ENCODE data around the gene TPM4. TPM values are rescaled to one million over a fixed set of nuclear protein-coding genes. Genes with fewer than 3 reads are reported as not detected.

Gene TPM4
- total RNA-seq, 1 experiment from 2014 or later = 307 TPM

DNA sequence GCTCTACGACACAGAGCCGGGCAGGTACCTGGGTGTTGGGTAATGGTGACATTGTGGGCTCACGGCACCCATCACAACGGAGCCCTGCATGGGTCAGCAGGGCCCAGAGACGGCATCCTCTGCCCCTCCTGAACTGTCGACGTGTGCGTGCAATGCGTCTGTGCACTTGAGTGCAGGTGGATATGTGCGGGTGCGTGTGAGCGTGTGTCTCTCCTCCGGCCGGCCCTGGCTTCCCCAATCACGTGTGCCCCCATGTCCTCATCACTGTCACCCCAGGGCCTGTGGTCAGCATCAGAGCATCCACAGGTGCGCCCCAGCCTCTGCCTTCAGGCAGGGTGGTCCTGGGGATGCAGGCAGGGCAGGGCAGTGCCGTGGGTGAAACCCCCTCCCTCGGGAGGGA is 37.2 kb upstream of the TPM4 start:
- Histone ChIP-seq H3K27ac (no peak overlapping the region), H3K79me2 (ENCODE audit: low read depth) (no peaks in the 10 kb centered on the region), H3K9me3 (ENCODE audit: insufficient read depth, low read depth) (no peaks in the 10 kb centered on the region), H3K27me3 (ENCODE audit: insufficient read depth, low read depth) (no peaks in the 10 kb centered on the region), H3K9me2 (ENCODE audit: insufficient read depth) (no peaks in the 10 kb centered on the region), H3K4me3 (no peak overlapping the region), H4K20me1 (ENCODE audit: insufficient read depth) (no peaks in the 10 kb centered on the region), H2AFZ (no peak overlapping the region), H3K36me3 (ENCODE audit: low read depth) (no peaks in the 10 kb centered on the region), H3K4me2 (no peak overlapping the region), H3K4me1 (replicated peaks; ENCODE audit: insufficient read depth) (peaks cover 4% of the 10 kb centered on the region; the same call in 1 of the 2 replicates), H3F3A (ENCODE audit: insufficient read depth, low read depth) (no peaks in the 10 kb centered on the region)
- ChIA-PET POLR2A (ENCODE audit: unreplicated experiment) (no interaction called here), CTCF (no interaction called here)
- intact Hi-C loops (cut with micrococcal nuclease; ENCODE audit: unreplicated experiment) = no loop called here
- DNase-seq = no peak
- TF ChIP-seq EZH2 (IDR thresholded peaks at IDR 0.05; ENCODE audit: low read depth) (no peak), CTCF (conservative IDR thresholded peaks at IDR 0.05) (no peak)
- BruUV-seq (replicated peaks) = no TSS peak

DNA sequence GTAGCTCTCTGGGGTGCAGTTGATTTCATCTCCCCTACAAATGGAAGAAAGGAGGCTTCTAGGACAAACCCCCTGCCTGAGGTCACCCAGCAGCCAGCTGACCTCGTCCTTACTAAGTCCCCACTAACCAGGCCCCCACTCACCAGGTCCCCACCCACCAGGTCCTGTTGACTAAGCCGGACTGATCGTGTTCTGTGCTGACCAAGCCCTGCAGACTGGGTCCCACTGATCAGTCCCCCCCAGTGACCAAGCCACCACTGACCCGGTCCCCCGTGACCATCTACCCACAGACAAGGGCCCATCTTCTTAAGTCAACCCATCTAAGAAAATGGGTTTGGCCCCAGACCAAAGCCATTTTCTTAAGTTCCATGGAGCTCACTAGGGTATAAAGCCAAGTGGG is 36.8 kb upstream of the TPM4 start:
- Histone ChIP-seq H3K27ac (no peak overlapping the region), H3K4me1 (replicated peaks; ENCODE audit: insufficient read depth) (peaks cover 4% of the 10 kb centered on the region; the same call in 1 of the 2 replicates), H3K27me3 (ENCODE audit: insufficient read depth, low read depth) (no peaks in the 10 kb centered on the region), H3K4me3 (no peak overlapping the region), H3F3A (ENCODE audit: insufficient read depth, low read depth) (no peaks in the 10 kb centered on the region), H3K79me2 (ENCODE audit: low read depth) (no peaks in the 10 kb centered on the region), H2AFZ (no peak overlapping the region), H3K9me2 (ENCODE audit: insufficient read depth) (no peaks in the 10 kb centered on the region), H3K36me3 (ENCODE audit: low read depth) (no peaks in the 10 kb centered on the region), H3K9me3 (ENCODE audit: insufficient read depth, low read depth) (no peaks in the 10 kb centered on the region), H3K4me2 (no peak overlapping the region), H4K20me1 (ENCODE audit: insufficient read depth) (no peaks in the 10 kb centered on the region)
- intact Hi-C loops (cut with micrococcal nuclease; ENCODE audit: unreplicated experiment) = no loop called here
- ChIA-PET POLR2A (ENCODE audit: unreplicated experiment) (interaction anchor here (0.7 kb wide), 1 partner anchor 114 kb away, joined by 5 read pairs; no protein-coding TSS in a partner anchor), CTCF (interaction anchor here (0.6 kb wide), 1 partner anchor 162 kb away, joined by 4 read pairs; no protein-coding TSS in a partner anchor)
- no peak for DNase-seq
- BruUV-seq (replicated peaks) = no TSS peak
- TF ChIP-seq EZH2 (IDR thresholded peaks at IDR 0.05; ENCODE audit: low read depth) = no peak
- no peak for TF ChIP-seq CTCF (conservative IDR thresholded peaks at IDR 0.05)

DNA sequence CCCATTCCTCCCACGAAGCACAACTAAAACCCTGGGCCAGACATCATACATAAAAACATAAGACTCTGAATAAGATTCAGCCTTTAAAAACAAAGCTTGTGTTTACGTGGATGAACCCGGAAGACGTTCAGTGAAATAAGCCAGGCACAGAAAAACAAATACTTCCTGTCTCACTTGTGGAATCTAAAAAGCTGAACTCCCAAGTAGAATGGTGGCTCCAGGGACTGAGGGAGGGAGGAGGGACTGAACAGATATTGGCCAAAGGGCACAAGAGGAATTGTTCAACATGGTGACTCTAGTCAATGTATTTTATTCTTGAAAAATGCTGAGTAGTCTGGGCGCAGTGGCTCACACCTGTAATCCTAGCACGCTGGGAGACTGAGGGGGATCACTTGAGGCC is 35.7 kb upstream of the TPM4 start:
- Histone ChIP-seq H3K79me2 (ENCODE audit: low read depth) (no peaks in the 10 kb centered on the region), H3K4me2 (no peak overlapping the region), H4K20me1 (ENCODE audit: insufficient read depth) (no peaks in the 10 kb centered on the region), H3K9me3 (ENCODE audit: insufficient read depth, low read depth) (no peaks in the 10 kb centered on the region), H2AFZ (no peak overlapping the region), H3K27ac (no peak overlapping the region), H3K4me1 (replicated peaks; ENCODE audit: insufficient read depth) (peaks cover 4% of the 10 kb centered on the region; the same call in 1 of the 2 replicates), H3K36me3 (ENCODE audit: low read depth) (no peaks in the 10 kb centered on the region), H3K4me3 (no peak overlapping the region), H3K9me2 (ENCODE audit: insufficient read depth) (no peaks in the 10 kb centered on the region), H3F3A (ENCODE audit: insufficient read depth, low read depth) (no peaks in the 10 kb centered on the region), H3K27me3 (ENCODE audit: insufficient read depth, low read depth) (no peaks in the 10 kb centered on the region)
- intact Hi-C loops (cut with micrococcal nuclease; ENCODE audit: unreplicated experiment) = loop anchor here (1.0 to 5.0 kb wide), 4 partner anchors 37 to 346 kb away; partner anchors contain the start of genes RAB8A and TPM4
- no peak for DNase-seq
- ChIA-PET CTCF (interaction anchor here (1.0 to 1.2 kb wide), 2 partner anchors 23 to 229 kb away, joined by 3 read pairs; no protein-coding TSS in a partner anchor), POLR2A (ENCODE audit: unreplicated experiment) (no interaction called here)
- no TSS peak for BruUV-seq (replicated peaks)
- TF ChIP-seq CTCF (conservative IDR thresholded peaks at IDR 0.05) = no peak
- TF ChIP-seq EZH2 (IDR thresholded peaks at IDR 0.05; ENCODE audit: low read depth) = no peak

Data from PC-9 (cell line).